Prostate gland (tissue), 2 donors: ENCODE results near the gene BRF1. TPM values are rescaled to one million over a fixed set of nuclear protein-coding genes. Genes with fewer than 3 reads are reported as not detected.

Source experiments
- DNase-seq: peaks from one replicate; pipeline ENCODE4 v3.0.0-alpha.2; 2019; ENCODE audit warnings: low spot score
- H3K27ac ChIP-seq, 2 donors: fragments of 200-600 bp; sonication (generic); 2 replicates each; pipeline ENCODE4 v1.5.1; 2017 to 2019
- H3K27me3 ChIP-seq: fragments of 200-600 bp; sonication (generic); replicated peaks from 2 replicates; pipeline ENCODE4 v1.5.1; 2019; ENCODE audit not compliant: insufficient read depth
- H3K36me3 ChIP-seq, 2 donors: fragments of 200-600 bp; sonication (generic); 1 replicate in 1 of 2; 2 replicates in 1 of 2; pipeline versions ENCODE4 v1.5.1 to v1.8.1; 2017 to 2019
- H3K4me1 ChIP-seq: fragments of 200-600 bp; sonication (generic); replicated peaks from 2 replicates; pipeline ENCODE4 v1.5.1; 2019
- H3K4me3 ChIP-seq, 2 donors: fragments of 200-600 bp; sonication (generic); 2 replicates each; pipeline ENCODE4 v1.5.1; 2017 to 2019
- H3K9me3 ChIP-seq: fragments of 200-600 bp; sonication (generic); 2 replicates; pipeline ENCODE4 v1.5.1; 2017
- POLR2A ChIP-seq: fragments of 450-650 bp; IDR thresholded peaks from one replicate; pipeline ENCODE4 v1.6.1; 2016; ENCODE audit warnings: antibody characterized with exemption, mild to moderate bottlenecking
- POLR2AphosphoS5 ChIP-seq: sonication (generic); formaldehyde crosslinking; IDR thresholded peaks from one replicate; pipeline ENCODE4 v1.6.1; 2017; ENCODE audit warnings: antibody characterized with exemption
- WGBS: methylation state at CpG from one replicate; pipeline ENCODE4 v1.1.5; 2018; 5-methylcytosine and 5-hydroxymethylcytosine counted together
- intact Hi-C: fragments of 100-400 bp; cut with DNase I; formaldehyde crosslinking; loops from one replicate; pipeline ENCODE4 v1.14.2; 2022
- total RNA-seq, 2 donors: library from RNA; depleted of rRNA; stranded (reverse); fragments of >200 nt; gene quantifications; one replicate each; pipeline ENCODE4 v1.1.0, GENCODE V29; 2016
- TF ChIP-seq, protein P1 (sequence below), 4 experiments: fragments of 200-600 bp in 2 of 4; fragments of 450-650 bp in 2 of 4; sonication (generic) in 2 of 4; IDR thresholded peaks; 1 replicate in 3 of 4; 2 replicates in 1 of 4; pipeline ENCODE4 v1.5.1; 2016 to 2019; ENCODE audit warnings: antibody characterized with exemption in 4 of 4, mild to moderate bottlenecking in 2 of 4, moderate library complexity in 2 of 4

Gene BRF1
- total RNA-seq, 2 donors from 2014 or later, result 64.9 to 88.9 TPM

DNA sequence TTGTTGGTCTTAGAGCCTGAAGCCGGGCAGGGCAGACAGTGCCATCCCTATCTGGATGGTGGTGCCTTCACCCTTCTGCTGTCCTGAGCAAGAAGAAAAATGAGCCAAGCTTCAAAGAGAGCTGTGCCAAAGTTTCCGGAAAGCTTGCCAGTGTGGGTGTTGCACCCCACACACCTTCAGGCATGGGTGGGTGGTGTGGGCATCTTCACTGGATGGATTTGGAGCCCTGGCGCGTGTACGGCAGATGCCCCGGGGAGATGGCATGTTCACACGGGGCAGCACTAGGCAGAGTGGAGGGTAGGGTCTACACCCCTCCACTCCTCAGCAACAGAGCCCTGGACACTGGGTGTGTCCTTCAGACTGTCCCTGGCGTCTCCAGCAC lies 46.8 kb upstream of the BRF1 start:
- Histone ChIP-seq H3K27me3 (no peaks in the 10 kb centered on the region), H3K9me3 (no peaks in the 10 kb centered on the region), H3K27ac (no peak overlapping the region), H3K36me3 (no peaks in the 10 kb centered on the region), H3K4me1 (no peaks in the 10 kb centered on the region), H3K4me3 (no peak overlapping the region)
- intact Hi-C loops, result no loop called here
- DNase-seq, result no peak
- WGBS, result 77% methylated on average over 8 of the region's 8 CpGs
- TF ChIP-seq POLR2A, result no peak

DNA sequence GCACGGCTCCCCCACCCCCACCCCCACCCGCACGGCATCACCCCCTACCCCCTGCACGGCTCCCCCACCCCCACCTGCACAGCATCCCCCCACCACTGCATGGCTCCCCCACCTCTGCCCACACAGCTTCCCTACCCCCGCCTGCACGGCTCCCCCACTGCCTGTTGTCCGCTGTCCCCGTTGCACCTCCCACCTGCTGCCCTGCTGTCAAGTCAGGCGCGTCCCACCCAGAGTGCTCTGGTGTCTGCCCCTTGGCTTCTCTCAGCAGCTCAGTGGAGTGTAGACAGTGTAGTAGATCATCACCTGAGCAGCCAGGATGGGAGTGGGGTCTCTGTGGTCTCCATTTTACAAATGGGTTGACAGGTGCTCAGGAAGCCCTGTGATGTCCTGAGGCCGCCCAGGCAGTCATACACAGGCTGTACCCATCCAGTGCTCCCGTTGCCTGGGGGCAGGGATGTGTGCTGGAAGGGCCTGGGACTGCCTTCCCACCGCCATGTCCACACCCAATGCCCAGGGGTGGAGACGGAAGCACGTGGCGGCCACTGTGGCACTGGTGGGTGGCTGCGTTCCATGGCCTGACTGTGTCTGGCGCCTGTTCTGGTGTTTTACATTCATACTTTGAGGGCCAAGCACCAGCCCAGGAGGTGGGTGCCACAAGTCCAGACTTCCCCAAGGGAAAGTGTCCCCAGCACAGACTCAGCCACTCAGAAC lies 46.2 kb upstream of the BRF1 start:
- intact Hi-C loops, result no loop called here
- DNase-seq, result no peak
- H3K4me1 ChIP-seq, result no peaks in the 10 kb centered on the region
- H3K4me3 ChIP-seq, result no peak overlapping the region
- H3K36me3 ChIP-seq, result no peaks in the 10 kb centered on the region
- H3K27ac ChIP-seq, result no peak overlapping the region
- H3K27me3 ChIP-seq, result no peaks in the 10 kb centered on the region
- no peak for TF ChIP-seq POLR2AphosphoS5
- TF ChIP-seq, protein P1, sequence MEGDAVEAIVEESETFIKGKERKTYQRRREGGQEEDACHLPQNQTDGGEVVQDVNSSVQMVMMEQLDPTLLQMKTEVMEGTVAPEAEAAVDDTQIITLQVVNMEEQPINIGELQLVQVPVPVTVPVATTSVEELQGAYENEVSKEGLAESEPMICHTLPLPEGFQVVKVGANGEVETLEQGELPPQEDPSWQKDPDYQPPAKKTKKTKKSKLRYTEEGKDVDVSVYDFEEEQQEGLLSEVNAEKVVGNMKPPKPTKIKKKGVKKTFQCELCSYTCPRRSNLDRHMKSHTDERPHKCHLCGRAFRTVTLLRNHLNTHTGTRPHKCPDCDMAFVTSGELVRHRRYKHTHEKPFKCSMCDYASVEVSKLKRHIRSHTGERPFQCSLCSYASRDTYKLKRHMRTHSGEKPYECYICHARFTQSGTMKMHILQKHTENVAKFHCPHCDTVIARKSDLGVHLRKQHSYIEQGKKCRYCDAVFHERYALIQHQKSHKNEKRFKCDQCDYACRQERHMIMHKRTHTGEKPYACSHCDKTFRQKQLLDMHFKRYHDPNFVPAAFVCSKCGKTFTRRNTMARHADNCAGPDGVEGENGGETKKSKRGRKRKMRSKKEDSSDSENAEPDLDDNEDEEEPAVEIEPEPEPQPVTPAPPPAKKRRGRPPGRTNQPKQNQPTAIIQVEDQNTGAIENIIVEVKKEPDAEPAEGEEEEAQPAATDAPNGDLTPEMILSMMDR (IDR thresholded peaks at IDR 0.05), result no peak
- no peak for TF ChIP-seq POLR2A
- 73% methylated on average over 14 of the region's 18 CpGs for WGBS
- no peaks in the 10 kb centered on the region for H3K9me3 ChIP-seq

DNA sequence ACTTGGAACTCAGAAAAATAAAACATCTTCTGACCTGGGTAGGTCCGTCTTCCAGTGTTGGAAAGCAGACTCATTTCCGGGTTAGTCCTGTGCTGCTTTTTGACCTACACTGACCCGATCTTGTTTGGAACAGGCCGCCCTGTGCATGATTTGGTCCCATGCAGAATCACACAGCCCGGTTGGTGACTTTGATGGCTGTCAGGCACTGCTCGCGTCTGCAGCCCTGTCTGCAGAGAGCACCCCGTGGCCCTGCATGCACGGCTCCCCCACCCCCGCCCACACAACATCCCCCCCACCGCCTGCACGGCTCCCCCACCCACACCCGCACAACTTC lies 45.4 kb upstream of the BRF1 start:
- H3K4me1 ChIP-seq, result no peaks in the 10 kb centered on the region
- no peaks in the 10 kb centered on the region for H3K36me3 ChIP-seq
- no peak overlapping the region for H3K27ac ChIP-seq
- intact Hi-C loops, result no loop called here
- H3K27me3 ChIP-seq, result no peaks in the 10 kb centered on the region
- no peaks in the 10 kb centered on the region for H3K9me3 ChIP-seq
- no peak overlapping the region for H3K4me3 ChIP-seq
- WGBS, result 79% methylated on average over 13 of the region's 13 CpGs
- TF ChIP-seq, protein P1 (IDR thresholded peaks at IDR 0.05), result no peak
- TF ChIP-seq POLR2A, result no peak
- no peak for TF ChIP-seq POLR2AphosphoS5
- DNase-seq, result no peak

DNA sequence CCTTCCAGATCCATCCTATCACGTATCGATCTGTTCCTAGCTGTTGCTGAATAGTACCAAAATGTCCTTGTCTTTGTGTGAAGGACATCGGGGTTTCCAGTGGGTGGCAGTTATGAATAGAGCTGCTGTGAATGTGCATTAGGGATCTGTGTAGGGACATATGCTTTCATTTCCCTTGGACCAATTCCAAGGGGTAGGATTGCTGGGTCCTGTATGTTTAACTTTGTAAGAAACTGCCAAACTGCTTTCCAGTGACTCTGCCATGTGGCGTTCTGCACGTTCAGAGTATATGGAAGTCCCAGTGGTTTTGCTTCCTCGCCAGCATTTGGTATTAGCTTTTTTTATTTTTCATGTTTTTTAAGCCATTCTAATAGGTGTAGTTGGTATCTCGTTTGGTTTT lies 42.4 kb upstream of the BRF1 start:
- H3K27ac ChIP-seq, result no peak overlapping the region
- H3K27me3 ChIP-seq, result no peaks in the 10 kb centered on the region
- no peaks in the 10 kb centered on the region for H3K36me3 ChIP-seq
- no peaks in the 10 kb centered on the region for H3K9me3 ChIP-seq
- WGBS, result 67% methylated on average over 7 of the region's 7 CpGs
- no peaks in the 10 kb centered on the region for H3K4me1 ChIP-seq
- intact Hi-C loops, result no loop called here
- TF ChIP-seq POLR2AphosphoS5 (no peak), POLR2A (no peak)
- TF ChIP-seq, protein P1 (IDR thresholded peaks at IDR 0.05), result no peak
- no peak for DNase-seq
- no peak overlapping the region for H3K4me3 ChIP-seq

DNA sequence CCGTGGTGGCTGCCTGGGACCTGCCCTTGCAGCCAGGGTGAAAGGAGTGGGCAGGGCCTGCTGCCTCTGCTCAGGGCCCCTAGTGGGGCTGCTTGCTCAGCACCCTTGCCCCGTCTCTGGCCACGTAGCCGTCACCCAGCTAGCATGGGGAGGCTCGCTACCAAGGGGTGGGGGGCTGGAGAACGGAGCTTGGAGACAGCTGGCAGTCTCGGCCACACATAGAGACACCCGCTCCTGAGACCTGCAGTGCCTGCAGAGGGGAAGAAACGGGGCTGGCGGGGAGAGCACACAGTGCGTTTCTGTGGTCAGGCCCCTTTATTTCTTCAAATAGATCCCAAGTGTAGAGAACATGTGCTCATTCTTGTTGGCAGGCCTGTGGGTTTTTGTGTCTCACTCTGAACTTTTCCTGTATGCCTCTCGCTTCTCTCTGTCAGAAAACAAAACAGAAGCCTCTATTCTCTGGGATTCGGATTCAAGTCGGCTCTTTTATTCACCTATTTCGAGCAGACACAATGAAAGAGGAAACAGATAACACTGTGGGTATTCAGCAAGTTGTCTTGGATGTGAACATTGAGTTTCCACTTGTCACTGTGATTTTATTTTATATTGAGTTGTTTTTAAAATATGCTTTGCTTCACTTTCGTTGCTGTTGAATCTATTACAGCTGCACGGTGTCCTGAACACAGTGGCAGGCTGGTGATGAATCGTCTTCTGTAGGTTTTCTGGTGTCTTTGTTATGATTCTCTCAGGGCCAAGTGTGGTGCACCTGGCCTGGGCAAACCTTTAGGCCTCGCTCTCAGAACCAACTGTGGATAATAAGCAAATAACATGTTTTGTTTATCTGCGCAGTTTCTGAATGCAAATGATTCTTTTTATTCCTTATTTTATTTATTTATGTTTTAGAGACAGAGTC lies 40.3 kb upstream of the BRF1 start:
- Histone ChIP-seq H3K36me3 (no peaks in the 10 kb centered on the region), H3K9me3 (no peaks in the 10 kb centered on the region), H3K4me1 (no peaks in the 10 kb centered on the region), H3K27ac (no peak overlapping the region), H3K4me3 (no peak overlapping the region), H3K27me3 (no peaks in the 10 kb centered on the region)
- intact Hi-C loops, result no loop called here
- TF ChIP-seq POLR2A (no peak), POLR2AphosphoS5 (no peak)
- TF ChIP-seq, protein P1 (IDR thresholded peaks at IDR 0.05), result no peak
- 38% methylated on average over 20 of the region's 20 CpGs for WGBS
- no peak for DNase-seq
